KOPT-K1 (cell line): ENCODE data around the gene RALGAPA2.

ENCODE experiments used
- H3K27ac ChIP-seq: fragments of 200-600 bp; sonication (generic); 2 replicates; pipeline ENCODE4 v1.5.1; 2016; ENCODE audit warnings: antibody characterized with exemption, mild to moderate bottlenecking, low read depth, low read length; ENCODE audit not compliant: poor library complexity, severe bottlenecking
- H3K36me3 ChIP-seq: fragments of 200-600 bp; sonication (generic); 2 replicates; pipeline ENCODE4 v1.5.1; 2017; ENCODE audit warnings: antibody characterized with exemption, mild to moderate bottlenecking, low read length, moderate library complexity; ENCODE audit not compliant: insufficient read depth
- H3K9me3 ChIP-seq: fragments of 200-600 bp; sonication (generic); 2 replicates; pipeline ENCODE4 v1.5.1; 2017; ENCODE audit warnings: antibody characterized with exemption, low read length, mild to moderate bottlenecking; ENCODE audit not compliant: insufficient read depth, poor library complexity, severe bottlenecking

RALGAPA2 gene

GRCh38 chr20:20446001-20446400 lies 266.4 kb downstream of the RALGAPA2 start:
- Histone ChIP-seq H3K9me3 (no peaks in the 10 kb centered on the region), H3K27ac (no peak overlapping the region)

GRCh38 chr20:20443504-20443903 lies 268.9 kb downstream of the RALGAPA2 start:
- H3K9me3 ChIP-seq, result no peaks in the 10 kb centered on the region
- no peaks in the 10 kb centered on the region for H3K36me3 ChIP-seq
- H3K27ac ChIP-seq, result no peak overlapping the region

More at GRCh38 chr20:20446001-20446400, 266.4 kb downstream of the RALGAPA2 start:
- H3K36me3 ChIP-seq, result no peaks in the 10 kb centered on the region

GRCh38 chr20:20442466-20442865 lies 270.0 kb downstream of the RALGAPA2 start:
- no peaks in the 10 kb centered on the region for H3K36me3 ChIP-seq
- H3K27ac ChIP-seq, result no peak overlapping the region
- no peaks in the 10 kb centered on the region for H3K9me3 ChIP-seq

GRCh38 chr20:20440886-20441658 lies 271.4 kb downstream of the RALGAPA2 start:
- Histone ChIP-seq H3K27ac (no peak overlapping the region), H3K9me3 (no peaks in the 10 kb centered on the region), H3K36me3 (no peaks in the 10 kb centered on the region)

GRCh38 chr20:20440481-20440880 lies 272.0 kb downstream of the RALGAPA2 start:
- Histone ChIP-seq H3K9me3 (no peaks in the 10 kb centered on the region), H3K27ac (no peak overlapping the region), H3K36me3 (no peaks in the 10 kb centered on the region)

- Histone ChIP-seq H3K27ac (no peak overlapping the region), H3K36me3 (no peaks in the 10 kb centered on the region), H3K9me3 (no peaks in the 10 kb centered on the region)
Observed at GRCh38 chr20:20439602-20440190, 272.7 kb downstream of the RALGAPA2 start.

GRCh38 chr20:20437314-20437713 lies 275.1 kb downstream of the RALGAPA2 start:
- Histone ChIP-seq H3K9me3 (no peaks in the 10 kb centered on the region), H3K36me3 (no peaks in the 10 kb centered on the region), H3K27ac (no peak overlapping the region)

- H3K27ac ChIP-seq, result no peak overlapping the region
- no peaks in the 10 kb centered on the region for H3K9me3 ChIP-seq
Observed at GRCh38 chr20:20436689-20437088, 275.8 kb downstream of the RALGAPA2 start.

GRCh38 chr20:20435453-20435852 lies 277.0 kb downstream of the RALGAPA2 start:
- Histone ChIP-seq H3K27ac (no peak overlapping the region), H3K36me3 (no peaks in the 10 kb centered on the region), H3K9me3 (no peaks in the 10 kb centered on the region)

More at GRCh38 chr20:20436689-20437088, 275.8 kb downstream of the RALGAPA2 start:
- no peaks in the 10 kb centered on the region for H3K36me3 ChIP-seq

GRCh38 chr20:20432618-20433286 lies 279.7 kb downstream of the RALGAPA2 start:
- Histone ChIP-seq H3K9me3 (no peaks in the 10 kb centered on the region), H3K27ac (no peak overlapping the region), H3K36me3 (no peaks in the 10 kb centered on the region)

GRCh38 chr20:20430066-20430465 lies 282.4 kb downstream of the RALGAPA2 start:
- Histone ChIP-seq H3K36me3 (no peaks in the 10 kb centered on the region), H3K27ac (no peak overlapping the region), H3K9me3 (no peaks in the 10 kb centered on the region)

- Histone ChIP-seq H3K9me3 (no peaks in the 10 kb centered on the region), H3K27ac (no peak overlapping the region), H3K36me3 (no peaks in the 10 kb centered on the region)
Observed at GRCh38 chr20:20428067-20428466, 284.4 kb downstream of the RALGAPA2 start.

- Histone ChIP-seq H3K36me3 (no peaks in the 10 kb centered on the region), H3K9me3 (no peaks in the 10 kb centered on the region), H3K27ac (no peak overlapping the region)
Observed at GRCh38 chr20:20427227-20427864, 285.1 kb downstream of the RALGAPA2 start.

- no peak overlapping the region for H3K27ac ChIP-seq
- H3K9me3 ChIP-seq, result no peaks in the 10 kb centered on the region
- H3K36me3 ChIP-seq, result no peaks in the 10 kb centered on the region
Observed at GRCh38 chr20:20426655-20426907, 285.9 kb downstream of the RALGAPA2 start.
